NCI-H2196 (cell line): ENCODE data around the gene SLC9A5.

Experiments used
- DNase-seq: peaks from one replicate; lab custom pipeline; 2025; ENCODE audit not compliant: unreplicated experiment; lab: John Stamatoyannopoulos, UW

The SLC9A5 gene

GRCh38 chr16:67280090-67281015, 31.6 kb downstream of the SLC9A5 start:
- DNase-seq: no peak

GRCh38 chr16:67281536-67282446, 33.0 kb downstream of the SLC9A5 start:
- DNase-seq: no peak

DNA sequence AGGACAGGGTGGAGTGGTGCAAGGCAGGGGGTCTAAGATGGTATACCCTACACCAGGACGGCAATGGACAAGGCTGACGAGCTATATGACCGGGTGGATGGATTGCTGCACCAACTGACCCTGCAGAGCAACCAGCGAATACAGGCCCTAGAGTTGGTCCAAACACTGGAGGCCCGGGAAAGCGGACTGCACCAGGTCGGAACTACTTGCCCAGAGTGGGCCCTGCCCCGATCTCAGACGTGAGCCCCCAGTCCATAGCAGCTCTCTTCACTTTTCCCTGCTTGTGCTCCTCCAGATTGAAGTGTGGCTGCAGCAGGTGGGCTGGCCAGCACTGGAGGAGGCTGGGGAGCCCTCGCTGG, 33.6 kb downstream of the SLC9A5 start:
- DNase-seq: no peak

DNA sequence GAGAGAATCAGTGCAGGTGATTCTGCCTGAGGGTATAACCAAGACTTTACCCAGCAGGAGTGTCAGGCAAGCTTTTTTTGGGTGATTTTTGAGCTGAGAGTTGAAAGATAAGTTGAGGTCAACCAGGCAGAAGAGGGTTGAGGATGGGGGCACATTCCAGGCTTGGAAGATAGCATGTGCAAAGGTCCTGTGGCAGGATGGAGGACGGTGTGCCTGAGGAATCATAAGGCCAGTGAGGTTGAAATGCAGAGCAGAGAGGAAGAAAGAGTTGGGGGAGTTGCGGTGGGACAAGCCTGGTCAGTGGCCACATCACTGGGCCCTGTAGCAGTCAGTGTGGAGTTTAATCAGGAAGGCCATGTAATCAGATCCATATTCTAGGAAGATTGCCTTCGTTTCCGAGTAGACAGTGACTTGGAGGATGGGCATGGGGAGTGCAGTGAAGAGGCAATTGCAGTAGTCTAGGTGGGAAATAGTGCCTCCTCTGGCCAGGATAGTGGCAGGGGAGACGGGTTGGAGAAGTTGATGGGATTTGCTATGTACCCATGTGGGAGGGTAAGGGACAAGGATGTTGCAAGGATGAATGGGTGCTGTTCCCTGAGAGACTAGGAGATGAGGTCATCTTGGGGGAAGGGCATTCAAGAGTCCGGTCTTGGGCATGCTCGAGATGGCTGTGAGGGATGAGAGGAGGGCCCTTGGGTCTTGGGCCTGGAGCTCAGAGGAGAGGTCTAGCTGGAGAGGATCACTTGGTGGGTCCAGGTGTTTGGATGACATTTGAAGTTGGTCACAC, 34.5 kb downstream of the SLC9A5 start:
- DNase-seq: no peak

DNA sequence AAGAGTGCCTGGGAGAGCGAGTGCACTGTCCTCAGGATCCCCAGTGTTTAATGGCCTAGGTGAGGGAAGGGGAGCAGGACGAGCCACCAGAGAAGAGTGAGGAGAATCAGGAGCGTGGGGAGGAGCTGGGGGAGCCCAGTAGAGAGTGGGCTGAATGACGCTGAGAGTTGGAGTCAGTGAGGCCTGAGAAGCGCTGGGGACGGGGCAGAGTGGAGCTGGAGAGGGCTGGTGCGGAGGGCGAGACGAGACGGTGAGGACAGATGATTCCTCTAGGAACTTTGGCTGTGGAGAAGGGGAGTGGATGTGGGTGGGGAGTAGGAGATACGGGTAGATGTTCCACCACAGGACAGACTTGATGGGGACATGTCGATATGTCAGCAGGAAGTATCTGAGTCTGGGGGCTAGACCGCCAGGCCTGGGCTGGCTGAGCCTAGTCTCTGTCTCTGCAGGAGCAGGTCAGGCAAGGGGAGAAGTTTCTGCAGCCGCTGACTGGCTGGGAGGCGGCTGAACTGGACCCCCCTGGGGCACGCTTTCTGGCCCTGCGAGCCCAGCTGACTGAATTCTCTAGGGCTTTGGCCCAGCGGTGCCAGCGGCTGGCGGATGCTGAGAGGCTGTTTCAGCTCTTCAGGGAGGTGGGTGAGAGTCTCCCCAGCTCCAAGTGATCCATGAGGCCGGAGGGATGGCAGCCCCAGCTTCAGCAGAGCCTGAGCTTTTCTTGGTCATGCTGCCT, 35.2 kb downstream of the SLC9A5 start:
- DNase-seq: no peak

DNA sequence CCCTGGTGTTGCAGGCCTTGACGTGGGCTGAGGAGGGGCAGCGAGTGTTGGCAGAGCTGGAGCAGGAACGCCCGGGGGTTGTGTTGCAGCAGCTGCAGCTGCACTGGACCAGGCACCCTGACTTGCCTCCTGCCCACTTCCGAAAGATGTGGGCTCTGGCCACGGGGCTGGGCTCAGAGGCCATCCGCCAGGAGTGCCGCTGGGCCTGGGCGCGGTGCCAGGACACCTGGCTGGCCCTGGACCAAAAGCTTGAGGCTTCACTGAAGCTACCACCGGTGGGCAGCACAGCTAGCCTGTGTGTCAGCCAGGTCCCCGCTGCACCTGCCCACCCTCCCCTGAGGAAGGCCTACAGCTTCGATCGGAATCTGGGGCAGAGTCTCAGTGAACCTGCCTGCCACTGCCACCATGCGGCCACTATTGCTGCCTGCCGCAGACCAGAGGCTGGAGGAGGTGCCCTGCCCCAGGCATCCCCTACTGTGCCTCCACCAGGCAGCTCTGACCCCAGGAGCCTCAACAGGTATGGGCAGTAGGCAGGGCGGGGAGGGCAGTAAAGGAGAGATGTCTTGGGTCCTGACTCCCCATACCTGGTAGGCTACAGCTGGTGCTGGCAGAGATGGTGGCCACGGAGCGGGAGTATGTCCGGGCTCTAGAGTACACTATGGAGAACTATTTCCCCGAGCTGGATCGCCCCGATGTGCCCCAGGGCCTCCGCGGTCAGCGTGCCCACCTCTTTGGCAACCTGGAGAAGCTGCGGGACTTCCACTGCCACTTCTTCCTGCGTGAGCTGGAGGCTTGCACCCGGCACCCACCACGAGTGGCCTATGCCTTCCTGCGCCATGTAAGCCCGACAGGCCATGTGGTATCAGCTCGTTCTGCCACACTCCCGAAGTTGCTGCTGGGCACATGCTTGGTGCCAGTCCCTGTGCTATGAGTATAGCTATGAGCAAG, 36.2 kb downstream of the SLC9A5 start:
- peak; percentile 81 for DNase-seq

DNA sequence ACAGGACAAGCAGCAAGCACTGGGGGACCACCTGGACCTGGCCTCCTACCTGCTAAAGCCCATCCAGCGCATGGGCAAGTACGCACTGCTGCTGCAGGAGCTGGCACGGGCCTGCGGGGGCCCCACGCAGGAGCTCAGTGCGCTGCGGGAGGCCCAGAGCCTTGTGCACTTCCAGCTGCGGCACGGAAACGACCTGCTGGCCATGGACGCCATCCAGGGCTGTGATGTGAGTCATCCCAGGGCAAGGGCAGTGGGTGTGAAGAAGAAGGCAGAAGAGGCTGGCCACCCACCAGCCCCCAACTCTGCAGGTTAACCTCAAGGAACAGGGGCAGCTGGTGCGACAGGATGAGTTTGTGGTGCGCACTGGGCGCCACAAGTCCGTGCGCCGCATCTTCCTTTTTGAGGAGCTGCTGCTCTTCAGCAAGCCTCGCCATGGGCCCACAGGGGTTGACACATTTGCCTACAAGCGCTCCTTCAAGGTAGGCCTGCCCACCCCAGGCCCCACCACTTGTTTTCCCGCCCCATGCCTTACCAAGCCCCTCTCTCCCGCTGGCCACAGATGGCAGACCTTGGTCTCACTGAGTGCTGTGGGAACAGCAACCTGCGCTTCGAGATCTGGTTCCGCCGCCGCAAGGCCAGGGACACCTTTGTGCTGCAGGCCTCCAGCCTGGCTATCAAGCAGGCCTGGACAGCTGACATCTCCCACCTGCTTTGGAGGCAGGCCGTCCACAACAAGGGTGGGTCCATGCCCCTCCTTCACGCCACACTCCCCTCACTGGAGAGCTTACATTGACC, 37.9 kb downstream of the SLC9A5 start:
- DNase-seq: no peak

- DNase-seq: no peak
Measured at GRCh38 chr16:67287960-67288359, 39.2 kb downstream of the SLC9A5 start.

DNA sequence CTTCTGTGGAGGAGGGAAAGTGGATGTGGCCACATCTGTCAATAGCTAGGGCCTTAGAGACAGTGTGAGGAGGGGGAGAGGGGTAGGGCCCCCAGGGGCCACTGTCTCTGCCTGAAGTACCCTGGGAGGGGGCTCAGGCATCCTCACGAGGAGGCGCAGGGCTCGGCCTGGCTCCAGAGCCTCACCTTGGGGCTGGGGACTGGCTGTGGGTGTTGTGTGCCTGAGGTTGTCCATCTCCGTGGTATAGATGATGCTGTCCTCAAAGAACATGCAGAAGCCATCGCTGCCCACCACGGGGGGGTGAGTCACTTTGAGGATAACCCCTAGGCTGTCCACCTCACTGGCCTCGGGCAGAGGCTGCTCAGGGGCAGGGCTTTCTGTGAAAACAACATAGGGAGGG, 42.7 kb downstream of the SLC9A5 start:
- no peak for DNase-seq

- DNase-seq: no peak
Measured at GRCh38 chr16:67294171-67294757, 45.5 kb downstream of the SLC9A5 start.

DNA sequence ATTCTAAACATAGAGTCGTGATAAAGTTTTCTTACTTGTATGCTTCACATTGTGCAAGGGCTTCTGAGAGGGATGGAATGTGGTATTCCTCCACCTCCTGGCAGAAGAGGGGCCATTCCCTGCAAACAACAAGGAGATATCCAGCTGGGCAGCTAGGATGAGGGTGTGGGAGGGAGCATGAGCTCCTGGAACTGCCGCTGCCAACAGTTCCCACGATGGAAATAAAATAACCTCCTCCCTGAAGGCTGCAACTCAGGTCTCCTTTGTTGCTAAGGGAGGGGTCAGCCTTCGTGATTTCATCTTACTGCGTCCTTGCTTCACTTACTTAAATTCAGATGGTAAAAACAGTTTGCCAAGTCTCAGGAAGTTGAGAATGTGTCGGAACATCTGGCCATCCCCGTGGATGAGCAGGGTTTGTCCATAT, 46.2 kb downstream of the SLC9A5 start:
- DNase-seq: no peak

DNA sequence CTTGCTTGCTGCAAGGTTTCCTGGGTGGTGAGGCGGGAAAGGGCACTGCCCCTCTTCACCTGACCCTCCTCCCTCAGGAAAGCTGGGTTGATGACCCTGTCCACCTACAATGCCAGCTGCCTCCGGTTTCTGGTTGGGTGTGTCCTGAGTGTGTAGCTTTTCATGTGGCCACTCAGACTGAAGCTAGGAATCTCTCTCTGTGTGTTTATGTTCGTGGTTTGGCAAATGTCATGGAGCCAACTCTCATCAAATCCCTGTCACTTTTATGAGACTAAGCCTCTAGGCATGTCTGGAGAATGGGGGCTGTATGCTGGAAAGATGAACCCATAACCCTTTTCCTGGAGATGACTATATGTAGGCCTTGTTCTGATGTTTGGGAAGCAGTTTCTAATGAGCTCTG, 47.6 kb downstream of the SLC9A5 start:
- DNase-seq: no peak

GRCh38 chr16:67298277-67298676, 49.5 kb downstream of the SLC9A5 start:
- no peak for DNase-seq

DNA sequence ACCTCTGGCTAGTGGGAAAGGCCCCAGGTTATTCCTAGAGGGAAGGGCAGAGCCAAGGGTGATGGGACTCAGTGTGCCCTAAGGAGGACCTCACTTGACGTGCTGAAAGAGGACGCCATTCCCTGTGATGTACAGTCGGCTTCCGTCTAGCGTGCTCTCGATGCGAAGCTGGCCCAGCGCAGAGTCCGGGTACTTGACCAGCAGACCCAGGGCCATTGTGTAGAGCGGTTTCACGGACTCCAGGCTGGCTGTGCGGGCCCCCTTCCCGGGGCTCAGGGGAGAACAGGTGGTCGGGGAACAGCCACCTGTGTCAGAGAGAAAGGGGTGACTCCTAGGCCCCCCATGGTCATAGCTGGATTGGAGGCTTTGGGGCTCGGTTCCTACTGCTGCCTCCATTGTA, 50.5 kb downstream of the SLC9A5 start:
- no peak for DNase-seq

DNA sequence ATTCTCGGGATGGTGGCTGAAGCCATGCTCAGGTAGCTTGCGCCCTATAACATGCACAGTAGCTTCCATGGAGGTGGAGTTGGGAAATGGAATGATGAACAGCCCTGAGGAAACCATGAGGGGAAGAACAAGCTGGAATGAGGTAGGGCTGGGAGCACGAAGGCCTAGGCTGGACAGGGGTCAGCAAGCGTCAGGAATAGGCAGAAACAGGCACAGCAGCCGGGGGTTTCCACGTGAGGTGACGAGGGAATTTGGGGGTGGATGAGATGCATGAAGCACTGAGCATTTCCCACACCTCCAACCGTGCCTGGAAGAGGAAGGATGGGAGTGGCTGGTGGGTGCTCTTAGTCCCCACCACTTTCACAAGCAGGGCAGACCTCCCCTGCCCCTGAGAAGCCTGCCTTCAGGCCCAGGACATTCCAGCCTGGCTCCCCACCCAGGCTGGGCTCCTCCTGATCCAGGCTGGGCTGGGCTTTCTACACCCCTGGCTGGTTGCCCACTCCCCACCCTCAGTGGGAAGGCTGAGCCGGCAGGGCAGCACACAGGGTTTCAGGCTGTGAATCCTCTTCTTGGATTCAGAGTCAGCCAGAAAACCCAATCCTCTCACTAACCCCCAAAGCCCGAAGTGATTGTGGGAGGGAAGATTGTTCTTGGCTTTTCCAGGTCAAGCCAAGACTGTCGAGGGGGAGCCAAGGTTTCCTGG, 52.5 kb downstream of the SLC9A5 start:
- no peak for DNase-seq

DNA sequence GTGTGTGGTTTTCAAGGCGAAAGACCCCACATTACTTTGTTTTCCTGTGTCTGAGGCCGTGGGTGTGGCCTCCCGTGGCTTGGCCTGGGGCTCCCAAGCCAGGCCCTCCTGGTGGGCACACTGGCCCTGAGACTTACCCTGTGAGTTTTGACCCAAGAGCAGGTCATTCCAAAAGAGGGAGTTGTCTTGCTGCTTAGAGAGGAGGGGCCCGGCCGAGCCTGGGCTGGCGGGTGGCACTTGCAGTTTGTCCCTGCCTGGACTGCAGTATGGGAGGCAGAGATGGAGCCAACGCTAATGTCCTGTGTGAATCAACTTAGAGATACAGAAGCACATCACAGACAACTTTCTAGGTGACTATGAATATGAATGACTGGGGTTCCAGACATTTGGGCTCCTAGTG, 53.3 kb downstream of the SLC9A5 start:
- no peak for DNase-seq

- no peak for DNase-seq
Measured at GRCh38 chr16:67302970-67303369, 54.2 kb downstream of the SLC9A5 start.

DNA sequence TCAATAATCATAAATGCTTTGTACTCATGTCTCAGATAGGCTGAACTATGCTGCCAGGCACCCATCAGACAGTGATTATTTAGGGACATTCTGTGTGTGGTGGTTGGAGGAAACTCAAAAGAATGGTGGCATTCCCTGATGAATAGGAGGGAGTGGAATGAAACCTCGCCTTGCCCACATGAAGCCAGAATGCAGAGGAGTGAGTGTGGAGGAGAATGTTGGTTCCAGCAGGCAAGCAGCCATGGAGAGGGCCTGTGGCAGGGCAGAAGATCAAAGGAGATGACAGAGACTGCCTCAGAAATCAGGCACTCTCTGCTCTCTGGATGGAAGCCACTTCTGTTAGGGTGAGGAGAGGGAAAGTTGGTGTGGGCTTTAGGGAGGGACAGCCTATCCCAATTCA, 55.2 kb downstream of the SLC9A5 start:
- DNase-seq: no peak
